Cortex of kidney (tissue), 1 donor: ENCODE data around the gene RAB37.

ENCODE experiments used
- DNase-seq: peaks from one replicate; lab custom pipeline; 2025; lab: John Stamatoyannopoulos, UW

The RAB37 gene

GRCh38 chr17:74744714-74745547, 7.9 kb downstream of the RAB37 start:
- no peak for DNase-seq

GRCh38 chr17:74745548-74746177, 8.6 kb downstream of the RAB37 start:
- no peak for DNase-seq

- no peak for DNase-seq
Observed at GRCh38 chr17:74746376-74746775, 9.3 kb downstream of the RAB37 start.

GRCh38 chr17:74746922-74747321, 9.9 kb downstream of the RAB37 start:
- no peak for DNase-seq

GRCh38 chr17:74748279-74748528, 11.1 kb downstream of the RAB37 start:
- no peak for DNase-seq

- no peak for DNase-seq
Observed at GRCh38 chr17:74748529-74749278, 11.6 kb downstream of the RAB37 start, which contains the start of gene NHERF1. Gene NHERF1, plus strand, starts transcription at chr17:74748628. Its CDS starts 219 bp downstream, at chr17:74748847.

- DNase-seq: no peak
Observed at GRCh38 chr17:74749279-74750038, 12.4 kb downstream of the RAB37 start.

- DNase-seq: no peak
Observed at GRCh38 chr17:74750039-74750326, 12.9 kb downstream of the RAB37 start.

- no peak for DNase-seq
Observed at GRCh38 chr17:74750327-74751069, 13.4 kb downstream of the RAB37 start.

GRCh38 chr17:74752415-74752814, 15.4 kb downstream of the RAB37 start:
- no peak for DNase-seq

GRCh38 chr17:74752822-74753401, 15.9 kb downstream of the RAB37 start:
- DNase-seq: no peak

GRCh38 chr17:74754832-74755231, 17.8 kb downstream of the RAB37 start:
- no peak for DNase-seq

GRCh38 chr17:74755533-74755932, 18.5 kb downstream of the RAB37 start:
- no peak for DNase-seq

- DNase-seq: no peak
Observed at GRCh38 chr17:74756891-74757290, 19.8 kb downstream of the RAB37 start.

- DNase-seq: no peak
Observed at GRCh38 chr17:74757502-74757901, 20.4 kb downstream of the RAB37 start.

- no peak for DNase-seq
Observed at GRCh38 chr17:74757931-74758847, 21.1 kb downstream of the RAB37 start.

- no peak for DNase-seq
Observed at GRCh38 chr17:74758848-74759168, 21.8 kb downstream of the RAB37 start.

- no peak for DNase-seq
Observed at GRCh38 chr17:74759243-74759801, 22.3 kb downstream of the RAB37 start.

GRCh38 chr17:74759941-74760340, 22.9 kb downstream of the RAB37 start:
- DNase-seq: no peak
